ENCODE data around the gene CSF3R.

The CSF3R gene

DNA sequence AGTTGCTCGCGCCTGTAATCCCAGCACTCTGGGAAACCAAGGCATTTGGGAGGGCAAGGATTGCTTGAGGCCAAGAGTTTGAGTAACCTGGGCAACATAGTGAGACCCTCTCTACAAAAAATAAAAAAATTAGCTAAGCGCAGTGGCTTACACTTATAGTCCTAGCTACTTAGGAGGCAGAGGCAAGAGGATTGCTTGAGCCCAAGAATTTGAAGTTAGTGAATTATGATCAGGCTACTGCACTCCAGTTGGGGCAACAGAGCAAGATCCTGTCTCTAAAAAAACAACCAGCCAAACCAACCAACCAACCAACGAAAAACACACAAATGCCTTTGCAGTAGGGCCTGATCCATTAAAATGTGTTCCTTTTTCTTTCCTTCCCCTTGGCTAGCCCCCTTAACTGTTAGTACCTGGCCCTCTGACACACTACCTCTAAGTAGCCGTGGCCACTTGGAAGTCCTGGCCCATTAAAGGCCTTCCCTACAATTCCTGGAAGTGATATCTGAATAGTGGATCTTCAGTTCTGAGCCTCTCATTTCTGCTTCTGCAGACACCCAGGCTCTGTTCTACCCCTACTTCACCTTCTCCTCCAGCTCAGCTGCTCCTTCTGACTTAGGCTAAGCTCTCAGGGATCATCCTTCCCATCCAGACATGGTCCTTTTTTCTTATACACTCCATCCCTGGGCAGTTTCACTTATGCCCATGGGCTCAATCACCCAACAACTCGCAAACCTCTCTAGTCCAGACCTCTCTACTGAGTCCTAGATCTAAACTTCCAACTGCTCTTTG lies 28.9 kb downstream of the CSF3R start:
- no peak for DNase-seq

DNA sequence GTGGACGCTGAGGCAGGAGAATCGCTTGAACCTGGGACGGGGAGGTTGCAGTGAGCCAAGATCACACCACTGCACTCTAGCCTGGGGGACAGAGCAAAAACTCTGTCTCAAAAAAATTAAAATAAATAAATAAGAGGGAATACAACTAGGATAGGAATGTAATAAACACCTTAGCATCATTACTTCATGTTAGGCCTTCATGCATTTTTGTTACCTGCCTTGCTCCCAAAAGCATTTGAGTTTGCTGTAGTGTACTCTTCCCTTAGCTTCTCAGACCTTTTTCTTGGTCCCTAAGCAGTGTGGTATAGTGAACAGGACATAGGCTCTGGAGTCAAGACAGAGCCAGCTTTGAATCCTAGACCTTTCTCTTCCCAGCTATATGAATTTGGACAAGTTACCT lies 29.7 kb downstream of the CSF3R start:
- no peak for DNase-seq

DNA sequence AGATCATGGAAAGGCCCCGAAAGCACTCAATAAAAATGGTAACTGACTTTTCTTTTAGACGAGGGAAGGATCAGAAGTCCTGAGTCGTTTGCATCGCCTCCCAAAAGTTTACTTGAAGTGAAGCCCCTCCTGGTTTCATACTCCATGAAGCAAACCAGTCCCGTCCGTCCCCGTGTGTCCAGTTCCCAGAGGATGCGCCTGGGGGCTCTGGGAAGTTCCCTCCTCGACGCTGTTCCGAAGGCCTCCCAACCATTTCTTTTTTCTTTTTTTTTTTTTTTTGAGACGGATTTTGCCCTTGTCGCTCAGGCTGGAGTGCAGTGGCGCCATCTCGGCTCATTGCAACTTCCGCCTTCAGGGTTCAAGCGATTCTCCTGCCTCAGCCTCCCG lies 31.8 kb downstream of the CSF3R start:
- no peak for DNase-seq

DNA sequence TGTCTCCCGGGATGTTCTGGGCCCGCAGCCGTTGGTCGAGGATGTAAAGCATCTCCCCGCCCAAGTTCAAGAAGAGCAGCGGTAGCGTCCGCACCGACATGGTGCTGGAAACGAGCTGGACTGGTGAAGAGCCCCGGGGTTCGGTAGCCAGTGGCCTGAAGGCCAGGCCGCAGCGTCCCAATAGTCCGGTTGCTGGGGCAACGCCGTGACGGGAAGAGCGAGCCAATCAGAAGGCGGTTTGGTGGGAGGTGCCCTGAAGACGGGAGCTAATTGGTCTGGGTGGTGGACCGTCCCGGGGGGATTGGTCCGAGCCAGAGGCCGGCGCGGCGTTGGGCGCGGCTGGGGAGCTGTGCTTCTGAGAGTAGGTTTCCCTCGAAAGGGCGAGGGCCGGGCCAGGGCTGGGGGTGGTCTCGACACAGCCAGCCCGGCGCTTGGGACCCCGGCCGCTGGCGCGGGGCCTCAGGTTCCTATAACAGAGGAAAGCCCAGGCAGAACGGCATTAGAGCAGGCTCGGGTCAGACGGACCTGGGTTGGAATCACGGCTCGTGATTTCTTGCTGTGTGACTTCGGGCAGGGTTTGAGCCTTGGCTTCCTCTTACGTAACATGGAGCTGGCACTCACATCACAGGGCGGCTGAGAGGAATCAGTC lies 32.3 kb downstream of the CSF3R start, which contains the start of gene OSCP1:
TSS of gene OSCP1 (minus strand) at position 182 of the 649 bp plus-strand sequence. CDS start at position 100, 82 bp downstream.
- DNase-seq = peak; percentile 84

DNA sequence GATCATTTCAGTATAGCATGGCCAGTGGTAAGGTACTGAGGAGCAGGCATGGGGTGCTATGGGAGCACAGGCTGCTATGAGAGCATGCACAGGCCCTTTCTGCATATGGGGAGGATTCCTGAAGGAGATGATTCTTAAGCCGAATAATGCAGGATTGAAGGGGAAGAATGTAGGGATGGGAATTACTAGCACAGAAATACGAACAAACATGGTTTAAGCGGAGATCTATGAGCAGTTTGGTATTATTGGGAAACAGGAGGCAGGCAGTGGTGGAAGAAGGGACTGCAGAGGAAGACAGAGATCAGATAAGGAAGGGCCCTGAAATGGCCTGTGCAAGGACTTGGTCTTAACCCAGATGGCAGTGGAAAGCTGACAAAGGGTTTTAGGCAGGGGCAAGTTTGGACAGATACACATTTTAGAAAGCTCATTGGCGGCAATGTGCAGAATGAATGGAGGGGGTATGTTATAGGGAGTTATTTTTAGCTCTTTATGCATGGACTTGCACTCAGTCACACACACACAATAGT lies 34.1 kb downstream of the CSF3R start:
- no peak for DNase-seq

DNA sequence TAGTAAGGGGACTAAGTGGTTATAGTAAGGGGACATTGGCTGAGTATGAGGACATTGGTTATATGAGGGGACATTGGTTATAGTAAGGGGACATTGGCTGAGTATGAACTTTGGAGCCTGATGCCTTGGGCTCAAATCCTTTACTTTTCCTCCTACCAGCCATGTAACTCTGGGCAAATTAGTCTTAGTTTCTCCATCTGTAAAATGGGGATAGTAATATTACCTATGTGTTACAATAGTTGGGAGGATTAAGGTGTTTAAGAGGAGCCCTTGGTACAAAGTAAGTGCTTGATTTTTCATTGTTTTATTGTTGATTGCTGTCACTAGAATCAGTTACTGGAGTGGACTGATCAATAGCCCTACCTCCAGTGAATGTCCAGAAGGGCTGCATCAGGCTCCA lies 35.3 kb downstream of the CSF3R start:
- no peak for DNase-seq

DNA sequence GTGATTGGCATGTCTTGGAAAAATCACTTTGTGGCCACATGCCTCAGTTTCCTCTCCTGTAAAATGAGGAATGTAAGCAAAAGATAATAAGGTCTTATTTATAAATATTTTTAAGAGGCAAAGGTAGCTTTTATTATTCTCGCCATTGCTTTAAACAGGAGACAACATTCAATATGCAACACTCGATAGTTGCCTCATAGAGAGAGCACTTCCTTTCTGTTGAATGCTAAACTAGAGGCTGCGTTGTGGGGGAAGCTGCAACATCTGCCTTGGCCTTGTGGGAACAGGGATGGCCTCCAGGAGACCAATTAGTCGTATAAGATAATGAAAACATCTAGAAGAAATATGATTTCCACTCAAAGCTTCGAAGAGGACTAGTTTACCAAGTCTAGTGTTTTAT lies 36.0 kb downstream of the CSF3R start:
- no peak for DNase-seq

DNA sequence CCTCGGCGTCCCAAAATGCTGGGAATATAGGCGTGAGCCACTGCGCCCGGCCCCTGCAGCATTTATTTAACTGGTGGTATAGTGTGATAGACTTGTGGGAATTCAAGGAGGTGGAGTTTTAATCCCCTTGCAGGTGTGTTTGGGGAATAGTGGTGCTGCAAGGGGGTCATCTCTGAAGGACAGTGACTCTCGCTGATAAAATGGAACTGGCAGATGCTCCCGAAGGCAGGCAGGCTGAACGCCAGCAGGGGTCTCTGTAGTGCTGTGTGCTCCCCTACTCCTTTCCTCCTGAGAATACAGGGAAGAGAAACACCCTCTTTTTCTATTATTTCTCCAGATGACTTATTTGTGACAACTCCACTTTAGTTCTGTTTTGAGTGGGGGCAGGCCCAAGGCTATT lies 36.4 kb downstream of the CSF3R start:
- no peak for DNase-seq

DNA sequence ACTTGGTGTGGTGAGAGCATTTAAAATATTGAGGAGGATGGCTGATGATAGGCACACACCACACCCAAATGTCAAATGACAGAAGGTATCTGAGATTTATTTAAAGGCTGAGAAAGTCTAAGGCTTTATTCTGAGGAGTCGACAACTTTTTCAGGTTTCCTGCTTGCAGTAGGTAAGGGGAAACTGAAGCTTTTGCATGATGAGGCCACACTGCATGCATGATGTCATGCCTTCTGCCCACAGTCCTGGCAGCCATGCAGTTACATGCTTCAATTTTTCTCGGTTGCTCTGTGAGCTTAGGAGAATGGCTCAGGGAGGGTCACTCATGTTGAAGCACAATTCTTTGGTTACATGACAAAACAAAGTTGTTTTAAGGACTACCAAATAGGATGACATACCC lies 39.4 kb downstream of the CSF3R start:
- DNase-seq = no peak

DNA sequence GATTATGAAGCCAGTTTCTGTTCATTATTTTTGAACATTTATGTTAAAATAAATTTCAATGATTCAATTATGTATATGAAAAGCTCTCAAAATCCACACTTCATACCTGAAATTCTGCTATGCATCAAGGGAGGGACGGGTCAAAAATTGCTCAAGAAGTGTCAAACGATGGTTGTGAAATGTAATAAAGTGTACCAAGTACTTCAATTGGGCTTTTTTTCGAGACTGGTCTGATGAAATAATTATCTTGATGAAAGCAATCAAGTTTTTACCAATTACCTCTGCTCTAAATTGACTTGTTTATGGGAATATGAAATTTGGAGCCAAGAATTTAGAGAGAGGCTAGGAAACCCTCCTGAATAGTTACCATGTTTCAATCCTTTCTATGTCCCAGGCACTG lies 40.4 kb downstream of the CSF3R start:
- DNase-seq = no peak

DNA sequence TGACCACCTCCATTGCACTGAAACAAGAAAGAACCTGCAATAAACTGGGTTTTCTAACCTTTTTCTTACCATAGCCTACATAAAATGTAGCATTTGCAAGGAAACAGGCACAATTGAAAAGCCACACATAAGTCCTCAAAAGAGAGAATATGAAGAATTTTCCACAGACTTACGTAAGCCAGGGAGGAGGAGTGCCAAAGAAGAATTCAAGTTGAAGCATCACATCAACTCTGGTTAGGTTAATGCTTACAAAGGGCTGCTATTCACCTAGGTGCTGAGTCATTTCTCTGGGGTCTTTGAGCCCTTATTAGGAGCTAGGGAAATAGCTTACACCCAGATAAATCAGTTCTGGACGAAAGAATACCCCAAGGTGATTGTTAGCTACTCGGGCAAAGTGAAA lies 42.1 kb downstream of the CSF3R start:
- no peak for DNase-seq

DNA sequence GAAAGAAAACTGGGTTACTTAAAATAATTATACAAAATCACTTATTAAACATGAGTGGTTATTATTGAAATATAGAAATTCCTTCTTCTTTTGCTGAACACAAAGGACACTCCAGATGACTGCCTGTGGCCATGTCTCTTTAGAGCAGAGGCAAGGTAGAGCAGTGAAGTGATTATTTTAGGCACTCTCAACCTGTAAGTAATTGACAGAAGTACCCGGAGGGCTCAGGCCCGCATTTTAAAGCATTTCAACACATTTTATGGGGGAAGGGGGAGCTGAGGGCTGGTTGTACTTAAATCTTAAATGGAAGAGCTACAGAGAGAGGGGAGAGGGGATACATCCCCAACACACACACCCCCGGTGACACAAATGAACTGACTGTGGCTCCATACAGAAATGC lies 42.7 kb downstream of the CSF3R start:
- no peak for DNase-seq

DNA sequence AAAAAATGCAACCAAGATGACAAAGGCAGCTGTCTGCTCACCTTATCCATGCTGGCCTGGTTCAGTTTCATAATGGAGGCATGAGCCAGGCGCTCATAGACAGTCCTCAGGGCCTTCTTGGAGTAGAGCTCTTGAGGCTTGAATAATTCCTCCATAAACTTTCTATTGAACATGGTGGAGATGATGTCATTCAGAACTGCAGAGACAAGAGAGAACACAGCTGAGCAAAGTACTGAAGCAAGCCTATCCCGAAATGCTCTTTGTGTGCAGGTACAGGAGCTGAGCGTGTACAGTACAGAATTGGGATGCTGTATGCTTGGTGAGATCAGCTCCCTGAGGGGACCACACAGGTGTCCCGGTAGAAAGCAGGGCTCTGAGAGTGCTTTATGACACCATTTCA lies 44.0 kb downstream of the CSF3R start:
- DNase-seq = no peak

DNA sequence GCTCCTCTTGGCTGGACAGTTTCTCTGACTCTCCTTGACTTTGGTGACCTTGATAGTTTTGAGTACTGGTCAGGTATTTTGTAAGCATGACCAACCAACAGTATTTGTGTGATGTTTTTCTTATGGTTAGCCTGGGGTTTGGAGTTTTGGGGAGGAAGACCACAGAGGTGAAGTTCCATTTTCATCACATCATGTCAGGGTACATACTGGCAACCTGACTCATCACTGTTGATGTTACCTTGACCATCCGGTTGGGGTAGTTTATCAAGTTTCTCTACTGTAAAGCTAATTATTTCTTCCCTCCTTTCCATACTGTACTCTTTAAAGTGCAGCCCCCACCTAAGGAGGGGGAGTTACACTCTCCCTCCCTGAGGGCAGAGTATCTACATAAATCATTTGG lies 45.9 kb downstream of the CSF3R start:
- DNase-seq = no peak

DNA sequence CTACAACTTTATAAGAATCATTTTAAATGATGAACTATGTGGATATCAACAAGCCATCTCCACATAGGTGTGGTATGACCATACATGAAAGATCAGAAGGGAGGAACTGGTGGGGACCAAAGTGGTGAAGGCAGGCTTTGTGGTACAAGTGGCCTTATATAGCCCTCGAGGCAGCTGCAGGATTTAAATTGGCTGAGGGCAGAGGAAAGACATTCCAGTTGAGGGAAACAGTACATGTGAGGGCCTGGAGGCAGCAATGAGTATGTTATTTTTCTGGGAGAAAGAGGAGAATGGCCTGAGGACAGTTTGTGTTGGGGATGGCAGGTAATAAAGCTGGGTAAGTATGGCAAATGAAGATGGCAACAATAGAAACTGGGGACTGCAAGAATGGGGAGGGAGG lies 49.6 kb downstream of the CSF3R start:
- no peak for DNase-seq

DNA sequence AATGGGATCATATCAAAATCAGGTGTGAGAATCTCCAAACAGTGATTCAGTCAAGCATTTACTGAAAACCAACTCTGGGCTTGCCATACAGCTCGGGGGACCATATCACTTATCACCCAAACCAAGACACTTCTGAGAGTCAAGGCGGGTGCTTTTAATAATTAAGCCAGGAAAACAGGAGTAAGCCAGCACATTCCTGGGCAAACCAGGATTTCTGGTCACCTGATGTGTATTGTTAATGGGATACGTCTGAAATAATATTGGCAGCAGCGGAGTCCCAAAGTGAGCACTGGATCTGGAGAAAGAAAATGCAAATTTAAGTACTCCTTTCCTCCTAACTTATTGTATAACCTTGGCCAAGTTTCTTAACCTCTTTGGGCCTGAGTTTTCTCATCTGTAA lies 50.1 kb downstream of the CSF3R start:
- DNase-seq = no peak

DNA sequence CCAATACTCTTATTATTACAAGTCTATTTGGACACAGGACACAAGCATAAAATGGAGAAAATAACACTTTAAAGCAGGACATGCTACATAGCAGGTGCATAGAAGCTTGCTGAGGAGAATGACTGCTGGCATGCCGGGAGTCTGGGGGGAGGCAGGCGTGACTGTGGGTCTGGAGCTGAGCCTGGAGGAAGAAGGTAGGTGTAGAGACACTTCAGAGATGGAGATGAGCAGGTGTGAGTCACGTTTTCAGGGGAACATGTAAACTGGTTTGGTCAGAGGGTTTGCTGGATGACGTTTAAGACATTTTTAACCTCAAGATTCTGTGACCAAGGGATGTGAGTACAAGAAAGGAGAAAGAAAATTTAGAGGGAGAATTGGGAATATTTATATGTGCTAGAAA lies 56.9 kb downstream of the CSF3R start:
- DNase-seq = no peak

DNA sequence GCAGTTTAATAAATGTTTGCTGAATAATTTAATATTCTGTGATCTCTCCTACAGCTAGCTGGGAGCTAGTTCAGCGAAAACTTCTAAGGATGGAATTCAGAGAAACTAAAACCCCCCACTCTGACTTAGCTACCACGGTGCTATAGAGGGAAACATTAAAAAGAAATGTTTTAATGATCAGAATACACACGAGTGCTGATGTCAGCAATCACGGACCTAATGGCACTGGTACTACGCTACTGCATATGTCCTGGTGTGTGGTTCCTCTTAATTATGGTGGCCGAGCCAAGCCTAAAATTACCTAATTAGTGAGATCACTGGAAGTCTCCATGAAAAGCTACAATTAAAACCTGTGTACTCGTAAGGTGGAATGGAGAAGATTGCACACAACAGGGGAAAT lies 61.1 kb downstream of the CSF3R start:
- DNase-seq = no peak

DNA sequence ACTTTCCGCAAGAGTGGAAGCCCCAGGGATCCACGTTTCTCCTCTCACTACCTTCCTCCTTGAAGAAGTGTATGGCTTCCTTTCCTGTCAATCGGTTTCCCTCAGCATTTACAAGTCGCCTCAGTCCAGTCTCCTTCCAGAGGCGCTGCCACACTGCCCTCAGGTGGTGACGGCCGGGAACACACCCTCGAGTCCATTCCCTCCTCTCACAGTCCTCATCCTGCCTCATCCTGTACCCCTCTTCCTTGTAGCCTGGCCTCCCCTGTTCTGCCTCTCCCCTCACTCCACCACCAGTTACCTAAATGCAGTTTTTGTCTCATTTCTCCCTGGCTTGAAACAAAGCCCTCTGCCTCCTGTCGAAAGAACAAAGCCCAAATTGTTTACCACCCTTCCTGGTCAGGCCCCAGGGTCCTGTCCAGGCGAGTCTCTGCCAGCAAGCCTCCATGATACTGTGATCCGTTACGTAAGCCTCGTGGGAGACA lies 61.8 kb downstream of the CSF3R start:
- peak; percentile 94 for DNase-seq

DNA sequence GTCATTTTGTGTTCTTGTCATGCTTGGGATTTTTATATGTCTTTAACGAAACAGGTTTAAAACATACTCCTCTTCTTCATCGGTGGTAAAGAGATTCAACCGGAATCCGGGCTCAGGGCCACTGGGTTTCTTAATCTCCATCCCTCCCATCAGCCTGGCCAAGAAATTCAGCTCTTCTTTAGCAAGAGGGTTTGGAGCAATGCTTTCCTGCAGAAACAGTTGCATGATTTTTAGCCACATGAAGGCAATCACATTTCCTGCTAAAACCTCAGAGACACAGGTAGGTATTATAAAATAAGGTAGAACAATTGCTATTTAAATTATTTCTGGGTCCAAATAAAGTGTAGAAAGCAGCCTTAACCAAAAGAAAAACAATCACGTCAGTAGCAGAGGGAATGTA lies 62.3 kb downstream of the CSF3R start:
- no peak for DNase-seq

DNA sequence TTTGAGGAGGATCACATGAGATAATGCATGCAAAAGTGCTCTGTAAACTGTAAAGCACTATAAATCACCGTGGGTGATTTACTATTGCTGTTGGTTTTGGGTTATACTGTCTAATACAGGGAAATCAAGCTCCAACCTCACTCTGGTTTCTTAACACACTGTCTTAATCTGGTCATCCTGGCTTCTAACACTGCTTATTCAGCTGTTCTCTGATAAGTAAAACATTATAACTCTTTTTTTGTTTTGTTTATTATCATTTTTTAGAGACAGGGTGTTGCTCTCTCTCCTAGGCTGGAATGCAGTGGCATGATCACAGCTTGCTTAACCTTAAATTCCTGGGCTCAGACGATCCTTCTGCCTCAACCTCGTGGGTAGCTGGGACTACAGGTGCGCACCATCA lies 63.1 kb downstream of the CSF3R start:
- DNase-seq = no peak

DNA sequence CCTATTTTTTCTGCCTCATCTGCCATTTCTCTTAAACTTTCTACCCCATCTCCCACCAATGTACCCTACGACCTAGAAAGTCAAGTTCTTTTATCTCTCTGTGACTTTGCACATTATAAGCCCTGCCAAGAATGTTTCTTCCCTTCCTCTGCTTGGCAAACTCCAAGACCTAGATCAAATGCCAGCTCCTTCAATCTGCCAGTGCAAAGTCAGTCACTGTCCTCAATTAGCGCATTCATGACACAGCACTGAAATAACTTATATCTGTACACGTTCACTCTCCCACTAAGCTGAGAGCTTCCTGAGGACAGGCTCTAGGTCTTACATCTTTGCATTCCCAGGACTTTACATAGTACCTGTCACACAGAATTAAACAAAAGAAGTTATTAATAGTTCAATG lies 63.6 kb downstream of the CSF3R start:
- no peak for DNase-seq

DNA sequence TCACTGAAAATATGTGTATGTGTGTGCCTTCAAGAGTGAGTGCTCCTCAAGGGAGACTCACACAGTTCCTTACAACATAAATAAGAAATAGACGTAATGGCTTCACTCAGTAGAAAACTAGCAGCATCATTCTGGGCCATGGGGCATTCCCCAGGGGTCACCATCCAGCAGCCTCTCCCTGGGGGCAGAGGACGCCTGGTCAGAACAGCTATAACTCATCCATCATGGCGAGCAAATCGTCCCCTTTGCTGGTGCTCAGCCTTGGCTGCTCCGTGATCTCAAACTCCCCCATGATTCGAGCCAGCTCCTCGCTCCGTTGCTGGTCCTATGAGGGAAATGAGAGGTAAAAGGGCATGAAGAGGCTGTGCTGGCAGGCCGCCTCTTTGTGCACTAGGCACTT lies 64.8 kb downstream of the CSF3R start:
- DNase-seq = no peak

Measured in activated T-cell treated with anti-CD3 and anti-CD28 coated beads, Interleukin-2, amount 50 U/mL, for 1 hour (primary cell).